ENCODE measurements around the gene EFHC2.

The EFHC2 gene

DNA sequence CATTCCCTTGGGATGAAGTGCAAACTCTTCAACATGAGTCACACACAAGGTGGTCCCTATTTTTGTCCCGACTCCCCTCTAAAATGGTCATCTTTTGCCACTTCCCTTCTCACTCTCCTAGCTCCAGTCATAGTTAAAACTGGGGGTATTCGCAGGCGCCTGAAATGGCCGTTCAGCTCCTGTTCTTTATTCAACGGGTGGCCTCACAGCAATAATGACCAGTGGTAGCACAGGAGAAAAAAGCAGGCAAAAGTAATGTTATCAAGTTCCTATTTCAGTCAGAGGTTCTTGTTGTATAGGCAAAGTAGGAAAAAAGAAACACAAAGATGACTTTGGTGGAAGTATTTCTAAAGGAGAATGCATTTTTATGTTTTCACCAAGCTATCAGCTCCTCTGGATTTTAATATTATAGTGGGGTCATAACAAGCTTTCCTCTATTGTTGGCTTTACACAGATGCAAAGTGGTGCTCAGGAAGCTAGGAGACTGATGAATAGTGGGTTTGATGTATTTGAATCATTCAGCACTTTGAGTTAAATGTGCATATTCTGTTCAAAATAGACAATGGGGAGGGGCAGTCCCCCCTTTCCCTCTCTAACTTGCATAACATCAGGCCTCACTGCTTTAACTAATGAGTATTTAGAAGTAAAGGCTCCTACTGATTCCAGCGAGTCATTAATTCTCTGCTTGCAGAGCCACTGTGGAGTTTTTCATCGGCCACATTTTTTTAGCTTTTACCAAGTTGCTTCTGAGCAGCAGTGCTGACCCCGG, 199.1 kb downstream of the EFHC2 start:
- DNase-seq = no peak

GRCh38 chrX:44143061-44143602, 200.3 kb downstream of the EFHC2 start:
- no peak for DNase-seq

DNA sequence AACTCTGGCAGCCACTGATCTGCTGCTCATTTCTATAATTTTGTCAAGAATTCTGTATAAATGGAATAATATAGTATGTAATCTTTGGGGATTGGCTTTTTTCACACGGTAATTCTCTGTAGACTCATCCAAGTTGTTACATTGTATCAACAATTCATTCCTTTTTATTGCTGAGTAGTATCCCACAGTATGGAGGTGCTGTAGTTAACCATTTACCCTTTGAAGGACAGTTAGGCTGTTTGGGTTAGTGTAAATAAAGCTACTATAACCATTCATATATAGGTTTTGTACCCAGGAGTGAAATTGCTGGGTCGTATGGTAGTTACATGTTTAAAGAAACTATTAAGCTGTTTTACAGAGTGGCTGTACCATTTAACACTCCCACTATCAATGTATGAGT, 213.3 kb downstream of the EFHC2 start:
- no peak for DNase-seq

DNA sequence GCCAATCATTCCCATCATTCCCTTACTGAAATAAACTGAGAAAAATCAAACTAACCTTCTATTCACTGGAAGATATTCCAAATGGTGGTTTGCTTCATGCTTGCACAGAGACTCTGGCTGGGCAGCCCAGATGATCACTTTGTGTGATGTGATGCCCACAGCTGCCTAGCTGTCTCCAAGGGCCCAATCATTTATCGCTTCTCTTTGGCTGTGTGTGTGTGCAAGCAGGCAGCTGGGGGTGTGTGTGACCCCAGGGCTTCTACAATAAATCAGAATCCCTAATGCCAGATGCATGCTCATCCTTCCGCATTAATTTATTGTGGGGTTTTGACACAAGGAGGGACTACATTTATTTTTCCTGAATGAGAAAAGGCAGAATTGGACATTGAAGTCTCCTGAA, 230.1 kb downstream of the EFHC2 start:
- DNase-seq = no peak

GRCh38 chrX:44106864-44107263, 236.6 kb downstream of the EFHC2 start:
- DNase-seq = no peak

DNA sequence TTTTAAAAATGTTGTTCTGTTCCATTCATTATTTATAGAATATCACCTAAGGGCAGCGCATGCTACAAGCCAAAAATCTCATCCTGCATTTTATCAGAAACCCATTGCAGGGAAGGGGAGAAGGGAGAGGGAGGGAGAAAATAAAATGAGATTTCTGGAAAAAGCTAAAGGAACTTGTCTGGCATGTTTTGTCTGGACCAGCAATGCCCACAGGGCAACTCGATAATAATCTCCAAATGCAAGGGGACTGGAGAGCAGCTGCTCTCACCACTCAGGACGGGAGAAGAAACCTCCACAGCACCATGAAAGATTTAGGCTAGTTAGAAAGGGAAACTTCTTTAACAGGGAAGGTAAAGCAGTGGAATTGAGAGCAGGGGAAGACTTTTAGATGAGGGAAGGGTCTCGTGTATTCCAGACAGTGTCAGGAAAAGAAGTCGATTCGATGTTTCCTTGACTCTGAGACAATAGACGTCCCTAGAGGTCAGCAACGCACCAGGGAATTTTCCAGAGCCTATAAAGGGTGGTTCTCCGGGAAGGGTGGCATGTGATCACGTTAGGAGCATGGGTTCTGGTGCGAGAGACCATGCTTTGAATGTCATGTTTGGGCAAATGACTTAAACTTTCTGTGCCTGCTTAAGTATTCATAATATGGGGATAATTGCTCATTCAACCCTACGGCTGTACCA, 238.1 kb downstream of the EFHC2 start:
- DNase-seq = no peak

DNA sequence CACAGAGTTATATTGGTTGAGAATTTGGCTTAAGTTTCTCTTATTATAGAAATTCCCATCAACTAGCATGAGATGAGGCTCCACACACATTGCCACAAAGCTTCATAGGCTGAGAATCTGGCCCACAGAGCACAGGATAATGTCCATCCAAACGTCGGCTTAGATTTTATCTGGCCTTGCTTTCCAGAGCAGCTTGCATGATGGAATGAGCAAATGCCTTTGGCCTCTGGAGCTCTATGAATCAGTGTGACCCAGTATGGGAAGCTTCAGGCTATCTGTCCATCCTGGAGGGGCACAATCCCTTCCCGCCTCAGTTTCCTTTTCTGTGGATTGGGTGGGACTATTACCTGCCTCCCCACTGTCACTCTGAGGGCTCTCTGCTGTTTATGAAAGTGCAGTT, 238.8 kb downstream of the EFHC2 start:
- no peak for DNase-seq

- no peak for DNase-seq
Observed at GRCh38 chrX:44101281-44101680, 242.2 kb downstream of the EFHC2 start.

DNA sequence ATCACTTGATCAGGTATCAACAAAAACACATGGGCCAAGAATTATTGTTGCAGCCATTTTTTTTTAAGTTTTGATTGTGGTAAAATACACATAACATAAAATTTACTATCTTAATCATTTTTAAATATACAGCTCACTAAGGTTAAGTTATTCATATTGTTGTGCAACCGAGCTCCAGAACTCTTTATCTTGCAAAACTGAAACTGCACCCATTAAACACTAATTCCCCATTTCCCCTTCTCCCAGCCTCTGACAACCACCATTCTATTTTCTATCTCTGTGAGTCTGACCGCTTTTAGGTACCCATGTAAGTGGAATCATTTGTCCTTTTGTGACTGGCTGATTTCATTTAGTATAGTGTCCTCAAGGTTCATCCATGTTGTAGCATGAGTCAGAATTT, 244.1 kb downstream of the EFHC2 start:
- DNase-seq = no peak
